Measurements from ENCODE around the gene ITPK1.
A peak's percentile ranks its signal among the peaks of the same experiment; 100 is the strongest.

The ITPK1 gene

DNA sequence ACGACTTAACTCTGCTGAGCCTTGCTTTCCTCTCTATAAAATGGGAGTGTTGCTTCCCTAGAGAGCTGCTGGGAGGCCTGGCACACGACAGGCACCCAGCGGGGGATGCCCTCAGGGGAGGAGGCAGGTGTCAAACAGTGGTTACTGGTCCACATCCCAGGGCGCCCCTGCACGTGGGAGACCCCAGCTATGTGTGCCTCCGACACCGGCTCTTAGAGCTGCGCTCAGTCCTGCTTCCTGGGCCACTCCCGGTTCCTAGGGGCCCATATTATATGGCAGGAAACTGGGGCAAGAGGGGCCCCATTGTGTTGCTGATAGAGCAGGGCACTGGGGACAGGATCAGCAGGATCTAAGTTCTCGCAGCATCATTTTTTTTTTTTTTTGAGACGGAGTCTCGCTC lies 145.5 kb downstream of the ITPK1 start:
- DNase-seq (ENCODE audit: low read depth in 2 of 2), result no peak

DNA sequence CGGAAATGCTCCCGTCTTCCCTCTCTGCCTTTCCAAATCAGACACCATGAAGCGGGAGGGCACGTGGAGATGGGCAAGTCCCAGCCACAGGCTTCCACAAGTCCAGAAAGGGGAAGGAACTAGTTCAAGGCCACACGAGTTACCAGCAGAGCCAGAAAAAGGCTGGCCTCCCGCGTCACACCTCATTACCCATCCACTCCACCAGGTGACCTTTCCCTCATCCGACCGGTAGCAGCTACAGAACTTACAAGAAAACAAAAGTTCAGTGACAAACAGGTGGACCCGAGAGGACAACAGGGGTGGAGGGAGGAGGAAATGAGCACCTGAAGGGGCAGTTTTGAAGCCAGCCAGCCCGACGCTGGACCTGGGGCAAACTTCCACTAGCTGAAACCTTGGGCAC lies 145.9 kb downstream of the ITPK1 start:
- no peak for DNase-seq (ENCODE audit: low read depth in 2 of 2)

DNA sequence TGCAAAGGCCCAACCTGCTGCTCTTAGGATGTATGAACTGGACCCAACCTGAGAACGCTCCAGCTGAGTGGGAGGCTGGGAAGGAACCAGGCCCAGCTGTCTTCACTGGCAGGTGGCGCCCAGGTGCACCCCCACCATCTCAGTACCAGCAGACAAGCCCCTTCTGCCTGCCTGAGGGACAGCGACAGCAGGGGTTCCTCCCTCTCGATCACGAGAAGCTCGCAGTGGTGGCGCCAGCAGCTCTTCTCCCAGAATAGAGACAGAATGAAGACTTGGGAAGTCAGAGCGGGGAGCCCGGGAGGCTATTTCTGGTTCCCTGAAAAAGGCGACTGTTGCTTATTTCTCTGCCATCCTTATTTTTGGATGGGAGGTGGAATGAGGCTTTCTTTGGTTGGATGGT lies 146.3 kb downstream of the ITPK1 start:
- no peak for DNase-seq (ENCODE audit: low read depth in 2 of 2)

DNA sequence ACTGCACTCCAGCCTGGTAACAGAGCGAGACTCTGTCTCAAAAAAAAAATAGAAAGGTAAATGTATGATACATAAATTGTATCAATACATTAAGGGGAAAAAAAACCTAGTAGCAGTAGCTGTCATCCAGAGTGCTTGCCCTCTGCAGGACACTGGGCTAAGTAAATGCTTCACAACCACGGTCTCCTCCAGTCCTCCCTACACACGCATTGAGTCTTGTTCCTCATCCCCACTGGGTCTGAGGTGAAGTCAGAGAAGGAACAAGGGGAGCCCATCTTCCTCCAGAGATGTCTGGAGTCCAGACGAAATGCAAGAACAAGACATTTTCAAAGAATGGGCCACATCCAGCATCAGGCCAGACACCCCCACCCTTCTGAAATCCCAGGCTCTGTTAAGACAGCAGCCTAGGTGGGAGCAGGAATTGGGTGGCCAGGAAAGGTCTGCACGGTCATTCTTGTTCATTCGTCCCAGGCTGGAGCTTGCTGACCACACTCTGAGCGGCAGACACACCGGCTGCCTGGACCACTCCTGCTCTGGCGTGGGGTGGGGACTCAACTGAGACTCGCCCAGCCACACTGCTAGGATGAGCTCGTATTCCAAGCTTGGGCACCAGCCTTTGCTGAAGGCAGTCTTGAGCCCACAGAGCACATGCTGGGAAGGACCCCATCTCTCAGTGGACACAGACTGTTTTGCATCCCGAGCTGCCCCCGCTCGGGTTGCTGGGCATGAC lies 147.3 kb downstream of the ITPK1 start:
- no peak for DNase-seq (ENCODE audit: low read depth in 2 of 2)

DNA sequence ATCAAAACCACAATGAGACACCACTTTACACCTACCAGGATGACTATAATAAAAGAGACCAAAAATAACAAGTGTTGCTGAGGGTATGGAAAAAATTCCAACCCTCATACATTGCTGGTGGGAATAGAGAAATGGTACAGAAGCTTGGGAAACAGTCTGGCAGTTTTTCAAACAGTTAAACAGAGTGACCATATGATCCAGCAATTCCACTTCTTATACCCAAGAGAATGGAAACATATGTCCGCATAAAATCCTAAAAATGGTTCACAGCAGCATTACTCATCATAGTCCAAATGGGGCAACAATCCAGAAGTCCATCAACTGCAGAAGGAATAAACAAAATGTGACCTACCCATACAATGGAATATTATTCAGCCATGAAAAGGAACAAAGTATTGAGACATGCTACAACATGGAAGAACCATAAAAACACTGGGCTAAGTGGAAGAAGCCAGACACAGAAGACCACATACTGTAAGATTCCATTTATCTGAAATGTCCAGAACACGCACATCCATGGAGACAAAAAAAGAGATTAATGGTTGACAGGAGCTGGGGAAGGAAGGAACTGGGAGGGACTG lies 148.3 kb downstream of the ITPK1 start:
- peak; percentile 37 to 45 for DNase-seq (ENCODE audit: low read depth in 2 of 2)

DNA sequence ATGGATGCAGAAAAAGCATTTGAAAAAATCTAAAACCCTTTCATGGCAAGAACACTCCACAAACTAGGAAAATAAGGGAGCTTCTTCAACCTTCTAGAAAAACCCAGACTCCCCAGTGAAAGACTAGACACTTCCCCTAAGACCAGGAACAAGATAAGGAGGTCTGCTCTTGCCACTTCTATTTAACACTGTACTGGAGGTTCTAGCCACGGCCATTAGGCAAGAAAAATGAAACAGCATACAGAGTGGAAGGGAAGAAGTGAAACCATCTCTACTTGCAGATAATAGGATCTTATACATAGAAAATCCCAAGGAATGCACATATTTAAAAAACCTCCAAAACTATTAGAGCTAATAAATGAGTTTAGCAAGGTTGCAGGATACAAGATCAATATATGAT lies 150.4 kb downstream of the ITPK1 start:
- DNase-seq (ENCODE audit: low read depth in 2 of 2), result no peak

DNA sequence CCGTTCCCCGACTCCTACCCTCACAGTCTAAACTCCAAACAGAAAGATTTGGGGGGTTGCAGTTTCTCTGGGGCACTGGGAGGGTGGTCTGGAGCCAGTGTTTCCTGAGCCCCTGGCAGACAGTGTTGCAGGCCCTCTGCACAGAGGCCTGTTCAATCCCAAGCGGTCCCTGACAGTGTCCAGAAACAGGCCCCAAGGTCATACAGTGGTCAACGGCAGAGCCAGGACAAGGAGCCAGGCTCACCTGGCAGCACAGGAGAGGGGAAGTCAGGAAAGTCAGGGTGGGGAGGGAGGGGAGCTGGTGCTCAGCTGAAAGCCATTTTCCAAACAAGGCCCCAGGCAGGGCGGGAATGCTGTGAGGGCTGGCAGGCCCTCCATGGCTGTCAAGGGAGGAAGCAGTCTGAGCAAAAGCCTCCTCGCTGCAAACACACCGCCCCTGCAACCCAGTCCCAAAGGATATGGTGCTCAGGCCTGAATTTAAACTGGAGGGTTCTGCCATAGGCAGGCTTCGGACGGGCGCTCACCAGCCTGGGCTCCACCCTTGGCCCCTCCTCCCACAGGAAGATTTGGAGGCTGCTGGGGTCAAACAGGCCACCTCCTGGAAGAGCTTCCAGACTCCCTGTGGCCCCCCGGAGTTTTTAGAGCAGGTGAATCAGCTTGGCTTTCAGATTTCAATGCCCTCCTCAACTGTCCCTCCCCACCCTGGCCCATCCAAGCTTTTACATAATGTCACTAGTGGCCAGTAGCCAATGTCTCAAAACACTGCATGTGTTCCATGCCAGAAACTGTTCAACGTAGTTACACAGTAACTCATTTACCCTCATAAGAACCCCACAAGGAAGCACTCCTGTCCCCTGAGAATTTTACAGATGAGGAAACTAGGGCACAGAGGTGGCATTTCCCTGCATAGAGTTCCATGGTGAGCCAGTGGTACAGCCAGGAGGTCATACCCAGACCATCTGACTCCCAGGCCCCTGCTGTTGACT lies 151.3 kb downstream of the ITPK1 start:
- no peak for DNase-seq (ENCODE audit: low read depth in 2 of 2)

DNA sequence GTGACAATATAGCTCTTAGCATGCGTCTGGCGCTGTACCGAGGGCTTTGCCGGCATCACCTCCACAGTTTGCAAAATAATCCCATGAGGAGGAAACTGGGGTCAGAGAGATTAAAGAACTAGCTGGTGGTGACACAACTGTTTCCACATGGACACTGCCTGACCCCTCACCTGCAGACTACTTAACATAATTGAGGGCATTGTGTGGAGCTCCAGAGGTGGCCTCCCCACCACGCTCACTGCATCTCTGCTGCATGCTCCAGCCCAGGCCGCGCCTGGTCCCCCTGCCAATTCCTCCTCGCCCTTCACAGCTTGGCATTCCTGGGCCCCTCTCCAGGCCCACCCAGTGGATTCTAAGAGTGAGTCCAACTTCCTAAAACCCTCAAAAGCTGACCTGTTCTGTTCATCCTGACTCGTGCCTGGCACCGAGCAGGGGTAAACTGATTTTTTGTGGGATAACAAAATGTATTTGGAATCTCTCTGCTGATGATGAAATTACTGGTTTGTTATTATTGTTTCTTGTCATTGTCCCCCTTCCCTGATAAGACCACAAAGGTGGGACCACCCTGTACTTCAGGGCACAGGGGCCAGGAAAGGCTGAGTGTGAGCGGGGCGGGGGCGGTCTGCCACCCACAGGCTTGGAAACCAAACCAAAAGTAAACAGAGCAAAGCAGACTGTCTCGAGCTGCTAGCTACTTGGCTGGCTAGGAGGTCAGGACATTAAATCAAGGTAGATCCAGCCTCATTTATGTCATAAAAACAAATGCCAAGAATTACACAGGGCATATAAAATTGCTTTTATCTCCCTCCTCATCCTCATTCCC lies 152.2 kb downstream of the ITPK1 start:
- no peak for DNase-seq (ENCODE audit: low read depth in 2 of 2)

DNA sequence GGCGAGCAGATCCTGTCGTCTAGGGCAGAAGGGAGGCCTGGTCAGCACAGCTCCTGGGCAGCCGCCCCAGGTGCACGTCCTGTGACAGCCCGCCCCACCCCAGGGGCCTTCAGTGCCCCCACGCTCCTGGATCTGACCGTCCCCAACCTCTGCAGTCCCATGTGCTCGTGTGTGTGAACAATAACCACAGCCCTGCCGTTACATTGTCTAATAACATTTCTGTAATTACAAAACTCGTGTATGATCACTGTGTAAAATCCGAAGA lies 153.0 kb downstream of the ITPK1 start:
- DNase-seq (ENCODE audit: low read depth in 2 of 2), result no peak

DNA sequence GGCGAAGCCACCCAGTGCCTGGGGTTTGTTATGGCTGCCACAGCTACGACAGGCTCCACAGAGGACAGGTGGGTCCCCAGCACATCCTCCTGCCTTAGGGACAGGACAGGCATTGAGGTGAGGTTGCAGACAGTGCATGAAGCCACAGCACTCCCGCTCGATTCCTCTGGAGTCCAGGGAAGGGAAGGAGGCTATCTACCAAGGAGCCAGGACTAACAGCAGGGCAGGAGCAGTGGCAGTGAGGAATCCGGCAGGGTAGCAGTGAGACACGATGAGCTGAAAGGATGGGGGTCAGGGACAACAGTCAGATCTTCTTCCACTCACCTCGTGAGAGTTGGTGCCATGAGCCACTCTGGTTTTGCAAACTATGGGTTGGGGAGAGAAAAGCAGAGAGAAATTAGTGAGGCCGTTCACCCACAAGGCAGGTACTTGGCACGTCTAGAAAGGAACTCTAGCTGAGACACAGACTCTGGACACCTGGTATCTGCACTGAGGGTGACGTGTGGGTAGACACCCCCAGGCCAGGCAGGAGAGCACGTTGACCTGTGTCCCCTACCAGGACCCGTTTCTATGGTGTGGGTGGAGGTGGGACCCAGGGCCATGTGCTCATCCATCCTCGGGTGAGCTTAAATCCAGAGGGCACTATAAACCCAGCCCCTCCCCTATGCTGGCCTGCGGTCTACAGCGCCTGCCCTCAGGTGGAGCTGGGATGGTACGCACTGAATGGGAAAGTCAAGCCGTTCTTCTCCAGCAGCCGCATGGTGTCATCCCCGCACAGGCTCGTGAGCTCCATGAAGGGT lies 153.5 kb downstream of the ITPK1 start:
- no peak for DNase-seq (ENCODE audit: low read depth in 2 of 2)

DNA sequence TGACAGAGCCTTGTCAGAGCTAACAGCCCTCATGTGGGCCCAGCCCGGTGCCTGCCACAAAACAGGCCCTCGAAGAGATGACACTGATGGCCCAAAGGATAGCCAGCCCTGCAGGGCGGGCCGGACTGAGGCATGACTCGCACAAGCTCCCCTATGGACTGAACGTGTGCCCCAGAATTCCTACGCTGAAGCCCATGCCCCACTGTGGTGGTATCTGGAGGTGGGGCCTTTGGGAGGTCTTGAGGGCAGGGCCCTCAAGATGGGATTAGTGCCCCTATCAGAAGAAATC lies 154.2 kb downstream of the ITPK1 start:
- DNase-seq (ENCODE audit: low read depth in 2 of 2), result no peak

DNA sequence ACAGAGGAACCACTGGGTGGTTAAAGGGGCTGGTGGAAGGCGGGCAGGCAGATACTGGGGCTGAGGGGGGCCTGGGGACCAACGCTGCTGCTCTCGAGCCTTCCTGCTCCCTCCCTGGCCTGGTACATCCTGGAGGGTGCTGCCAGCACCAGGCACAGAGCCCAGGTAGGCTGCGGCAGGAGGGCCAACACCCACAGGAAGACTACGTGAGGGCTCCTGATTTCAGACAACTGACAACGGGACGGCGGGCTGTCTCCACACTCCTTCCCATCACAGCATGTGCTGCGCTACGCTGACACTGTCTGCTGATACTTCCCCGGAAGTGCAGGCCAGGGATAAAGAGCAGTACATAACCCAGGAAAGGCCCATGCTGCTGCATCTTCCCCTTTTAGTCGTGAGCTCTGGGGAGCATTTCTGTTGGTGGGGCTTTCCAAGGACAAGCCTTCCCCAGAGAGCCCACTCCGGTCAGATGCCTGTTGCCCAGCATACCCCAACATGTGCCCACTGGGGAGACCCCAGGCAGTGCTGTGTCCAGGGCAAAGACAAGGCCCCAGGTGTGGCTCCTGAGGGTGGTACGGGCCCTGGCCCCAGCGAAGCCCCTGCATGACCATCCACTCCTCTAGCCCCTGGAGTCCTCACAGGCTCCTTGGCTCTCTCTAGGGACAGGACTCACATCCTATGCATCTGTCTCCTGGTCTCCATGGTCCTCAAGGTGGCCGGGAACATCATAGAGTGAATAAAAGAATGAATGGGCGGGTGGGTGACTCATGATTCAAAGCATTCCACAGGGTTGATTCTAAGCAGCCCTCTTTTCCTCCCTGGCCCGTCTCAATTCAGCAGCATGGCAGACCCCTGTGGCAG lies 154.8 kb downstream of the ITPK1 start:
- DNase-seq (ENCODE audit: low read depth in 2 of 2), result peak in 1 of 2 experiments; percentile 14

DNA sequence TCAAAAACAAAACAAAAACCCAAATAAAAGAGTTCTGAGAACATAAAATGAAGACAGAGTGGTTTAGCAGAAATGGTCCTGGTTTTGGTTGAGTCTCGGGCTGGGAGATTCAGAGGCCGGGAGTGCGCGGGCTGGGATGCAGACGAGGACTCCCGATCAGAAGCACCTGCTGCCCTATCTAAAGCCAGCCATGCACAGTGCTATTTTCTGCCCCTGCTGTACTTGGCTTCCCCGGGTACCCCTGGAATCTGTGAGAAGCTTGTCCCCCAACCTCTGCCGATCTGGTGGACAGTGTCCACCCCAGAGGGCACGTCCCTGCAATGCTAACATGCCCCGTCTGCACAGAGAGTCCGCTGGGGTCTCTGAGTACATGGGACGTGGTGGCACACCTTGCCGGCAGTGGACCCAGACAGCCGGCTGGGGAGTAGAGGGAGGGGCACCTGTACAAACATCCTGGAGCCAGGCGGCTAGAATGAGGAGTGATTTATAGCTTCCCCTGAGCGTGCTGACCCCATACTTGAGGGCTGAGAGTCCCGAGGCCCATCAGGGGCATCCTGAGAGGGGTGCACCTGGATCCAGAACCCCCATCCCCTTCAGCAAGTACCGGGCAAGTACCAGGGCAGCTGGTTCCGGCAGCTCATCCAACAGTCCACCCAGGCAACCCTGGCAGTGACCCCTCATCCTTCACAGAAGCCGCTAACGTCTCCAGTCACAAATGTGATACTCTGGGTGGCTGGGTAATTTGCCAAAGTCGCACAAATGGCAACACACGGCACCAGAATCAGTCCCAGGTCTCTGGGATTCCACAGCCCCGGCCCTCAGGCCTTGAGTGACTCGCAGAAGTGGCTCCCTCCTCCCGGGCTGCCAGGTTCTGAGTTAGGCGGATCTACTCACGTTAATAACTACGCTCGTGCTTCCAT lies 155.7 kb downstream of the ITPK1 start:
- DNase-seq (ENCODE audit: low read depth in 2 of 2), result no peak

DNA sequence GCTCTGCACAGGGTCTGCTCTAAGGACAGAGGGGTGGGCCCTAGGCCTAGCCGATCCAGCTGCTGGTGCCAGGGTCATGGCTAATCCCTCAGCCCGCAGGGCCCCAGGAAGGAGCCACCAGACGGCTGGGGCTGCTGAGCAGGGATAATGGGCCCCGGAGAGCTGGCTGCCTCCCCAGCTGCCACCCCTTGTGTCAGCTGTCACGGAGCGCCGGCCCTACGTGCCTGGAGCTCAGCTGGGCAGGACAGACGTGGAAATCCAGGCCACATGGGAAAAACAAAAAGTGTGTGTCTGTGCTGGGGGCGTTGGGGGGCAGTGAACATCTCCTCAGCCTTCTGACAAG lies 156.6 kb downstream of the ITPK1 start:
- DNase-seq (ENCODE audit: low read depth in 2 of 2), result no peak

DNA sequence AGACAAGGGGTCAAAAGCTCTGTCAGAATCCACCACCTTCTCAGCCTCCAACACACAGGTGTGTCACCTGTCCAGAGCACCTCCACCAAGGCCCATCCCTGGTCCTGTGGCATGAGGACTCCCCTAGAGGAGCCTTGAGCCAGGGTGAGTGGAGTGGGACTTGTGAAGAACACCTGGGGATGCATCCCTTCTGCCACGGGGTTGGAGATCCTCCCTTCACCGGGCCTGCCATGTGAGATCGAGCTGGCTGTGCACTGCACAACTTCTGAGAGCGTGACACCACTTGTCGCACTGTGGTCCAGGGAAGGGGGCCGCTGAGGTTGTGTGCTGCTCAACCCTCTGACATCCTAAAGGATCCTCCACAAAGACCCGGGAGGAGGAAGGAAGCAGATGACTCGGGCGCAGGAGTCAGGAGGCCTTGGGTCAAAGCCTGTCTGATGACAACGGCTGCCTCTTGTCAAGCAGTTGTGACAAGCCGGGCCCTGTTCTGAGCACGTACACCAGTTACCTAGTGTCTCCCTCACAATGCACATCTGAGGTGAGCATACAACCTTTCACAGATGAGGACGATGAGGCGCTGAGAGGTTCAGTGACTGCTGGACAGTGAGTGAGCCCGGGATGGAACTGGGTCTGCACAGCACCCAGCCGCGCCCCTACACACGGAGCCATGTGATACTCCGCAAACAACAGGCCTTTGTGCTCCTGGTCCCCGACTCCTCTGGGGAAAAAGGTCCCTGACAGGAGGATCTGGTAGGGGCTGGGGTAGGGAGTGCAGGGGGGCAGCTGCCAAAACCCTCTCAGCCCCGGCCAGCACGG lies 157.1 kb downstream of the ITPK1 start:
- no peak for DNase-seq (ENCODE audit: low read depth in 2 of 2)

DNA sequence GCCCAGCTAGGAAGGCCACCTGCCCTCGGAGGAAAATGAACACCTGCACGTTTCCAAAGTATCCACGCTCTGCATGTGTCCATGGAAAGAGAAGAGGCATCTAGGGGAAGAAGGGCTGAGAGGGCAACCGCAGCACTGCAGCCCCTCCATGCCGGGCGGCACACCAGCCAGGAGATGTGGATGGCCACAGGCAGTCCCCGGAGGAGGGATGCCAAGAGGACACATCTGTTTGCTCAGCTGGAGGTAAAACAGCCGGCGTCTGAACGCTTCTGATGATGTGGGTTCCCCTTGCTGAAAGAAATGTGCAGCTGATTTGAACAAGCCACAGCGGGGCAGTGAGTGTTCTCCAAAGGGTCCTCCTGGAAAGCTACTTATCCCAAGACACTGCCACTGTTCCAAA lies 158.8 kb downstream of the ITPK1 start:
- DNase-seq (ENCODE audit: low read depth in 2 of 2), result no peak

DNA sequence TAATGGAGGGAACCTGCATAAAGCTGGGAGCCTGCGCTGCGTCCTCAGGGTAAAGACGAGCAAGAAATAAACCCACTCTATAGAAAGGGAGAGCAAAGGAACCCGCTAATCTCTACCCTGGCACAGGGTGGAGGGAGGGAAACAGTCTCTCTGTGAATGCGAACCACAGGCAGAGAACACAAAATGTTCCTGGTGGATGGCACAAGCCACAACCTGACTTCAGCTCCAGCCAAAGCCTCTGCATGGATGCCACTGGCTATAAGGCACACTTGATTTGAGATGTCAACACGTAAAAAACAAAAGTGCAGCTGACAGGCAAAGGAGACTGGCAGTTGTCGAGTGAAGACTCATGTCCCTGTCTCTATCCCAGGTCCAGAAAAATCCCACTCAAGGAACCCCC lies 160.3 kb downstream of the ITPK1 start:
- no peak for DNase-seq (ENCODE audit: low read depth in 2 of 2)

DNA sequence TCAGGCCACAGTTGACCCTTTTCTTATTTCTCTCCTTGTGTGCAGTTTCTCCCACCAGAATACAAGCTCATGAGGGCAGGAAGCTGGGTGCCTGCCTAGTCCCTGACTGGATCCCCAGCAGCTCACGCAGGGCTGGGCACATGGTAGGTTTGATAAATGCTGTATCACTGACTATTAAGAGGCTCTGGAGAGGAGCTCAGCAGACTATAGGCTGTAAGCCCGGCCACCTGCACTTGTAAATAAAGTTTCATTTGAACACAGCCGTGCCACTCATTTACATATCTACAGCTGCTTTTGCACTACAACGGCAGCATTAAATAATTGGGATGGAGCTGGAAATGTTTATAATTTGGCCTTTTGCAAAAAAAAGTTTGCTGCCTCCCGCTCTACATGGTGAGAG lies 160.8 kb downstream of the ITPK1 start:
- no peak for DNase-seq (ENCODE audit: low read depth in 2 of 2)

DNA sequence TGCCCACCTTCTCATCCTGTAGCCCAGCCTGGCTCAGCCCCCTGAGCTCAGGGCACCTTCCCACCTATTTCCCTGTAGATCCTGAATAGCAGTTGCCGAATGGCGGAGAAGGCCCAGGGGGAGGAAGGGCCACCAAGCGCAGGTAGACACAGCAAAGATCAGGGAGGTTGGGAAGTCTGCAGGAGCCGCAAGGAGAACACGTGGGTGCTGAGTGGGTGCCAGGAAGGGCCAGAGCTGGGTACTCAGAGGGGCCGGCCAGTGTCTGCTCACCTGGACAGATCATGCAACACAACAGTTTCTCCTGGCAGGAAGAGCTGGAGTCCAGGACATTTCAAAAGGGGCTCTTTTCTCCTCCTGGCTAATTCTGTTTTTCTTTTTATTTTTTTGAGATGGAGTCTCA lies 162.2 kb downstream of the ITPK1 start:
- no peak for DNase-seq (ENCODE audit: low read depth in 2 of 2)

Data from fibroblast of skin of left quadriceps (primary cell).